Fibroblast of pulmonary artery (primary cell): ENCODE measurements around the gene KIF26B.
"Not testable (repeated sequence)": the region's sequence is repeated elsewhere in the genome, so short reads cannot be mapped to it uniquely, and the experiment has no call there.

Experiments used
- DNase-seq: peaks from one replicate; pipeline ENCODE4 v3.0.0-alpha.2; 2010; ENCODE audit warnings: low read depth
- H3K4me3 ChIP-seq: replicated peaks from 2 replicates; pipeline ENCODE4 v1.5.1; 2011; ENCODE audit warnings: low read depth, mild to moderate bottlenecking, control low read depth, low read length, moderate library complexity
- TF ChIP-seq, protein P1 (sequence below): IDR thresholded peaks from 2 replicates; pipeline ENCODE4 v1.5.1; 2011; ENCODE audit warnings: mild to moderate bottlenecking, control low read depth, low read length, inconsistent platforms; ENCODE audit errors: missing control alignments

The KIF26B gene

DNA sequence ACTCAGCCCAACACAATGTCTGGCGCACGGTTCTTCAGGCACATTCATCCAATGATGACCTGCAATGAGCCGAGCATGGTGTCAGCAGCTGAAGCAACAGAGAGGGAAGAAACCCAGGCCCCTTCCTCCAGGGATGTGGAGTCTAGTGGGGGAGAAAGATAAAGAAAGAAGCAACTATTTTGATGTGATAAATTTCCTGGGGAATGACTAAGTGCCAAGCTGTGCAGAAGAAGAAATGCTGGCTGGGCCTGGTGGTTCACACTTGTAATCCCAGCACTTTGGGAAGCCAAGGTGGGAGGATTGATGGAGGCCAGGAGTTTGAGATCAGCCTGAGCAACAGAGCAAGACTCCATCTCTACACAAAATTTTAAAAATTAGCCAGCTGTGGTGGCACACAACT is 561.8 kb downstream of the KIF26B start:
- H3K4me3 ChIP-seq = no peak overlapping the region
- TF ChIP-seq, protein P1, sequence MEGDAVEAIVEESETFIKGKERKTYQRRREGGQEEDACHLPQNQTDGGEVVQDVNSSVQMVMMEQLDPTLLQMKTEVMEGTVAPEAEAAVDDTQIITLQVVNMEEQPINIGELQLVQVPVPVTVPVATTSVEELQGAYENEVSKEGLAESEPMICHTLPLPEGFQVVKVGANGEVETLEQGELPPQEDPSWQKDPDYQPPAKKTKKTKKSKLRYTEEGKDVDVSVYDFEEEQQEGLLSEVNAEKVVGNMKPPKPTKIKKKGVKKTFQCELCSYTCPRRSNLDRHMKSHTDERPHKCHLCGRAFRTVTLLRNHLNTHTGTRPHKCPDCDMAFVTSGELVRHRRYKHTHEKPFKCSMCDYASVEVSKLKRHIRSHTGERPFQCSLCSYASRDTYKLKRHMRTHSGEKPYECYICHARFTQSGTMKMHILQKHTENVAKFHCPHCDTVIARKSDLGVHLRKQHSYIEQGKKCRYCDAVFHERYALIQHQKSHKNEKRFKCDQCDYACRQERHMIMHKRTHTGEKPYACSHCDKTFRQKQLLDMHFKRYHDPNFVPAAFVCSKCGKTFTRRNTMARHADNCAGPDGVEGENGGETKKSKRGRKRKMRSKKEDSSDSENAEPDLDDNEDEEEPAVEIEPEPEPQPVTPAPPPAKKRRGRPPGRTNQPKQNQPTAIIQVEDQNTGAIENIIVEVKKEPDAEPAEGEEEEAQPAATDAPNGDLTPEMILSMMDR = no peak
- DNase-seq = peak; percentile 3

GRCh38 chr1:245717611-245718010 is 562.8 kb downstream of the KIF26B start:
- no peak overlapping the region for H3K4me3 ChIP-seq
- TF ChIP-seq, protein P1 = no peak
- peak; percentile 11 for DNase-seq

GRCh38 chr1:245718123-245718522 is 563.3 kb downstream of the KIF26B start:
- no peak for DNase-seq
- TF ChIP-seq, protein P1 = no peak
- no peak overlapping the region for H3K4me3 ChIP-seq

- TF ChIP-seq, protein P1 = no peak
- no peak overlapping the region for H3K4me3 ChIP-seq
- DNase-seq = no peak
Observed at GRCh38 chr1:245718951-245719350, 564.2 kb downstream of the KIF26B start.

DNA sequence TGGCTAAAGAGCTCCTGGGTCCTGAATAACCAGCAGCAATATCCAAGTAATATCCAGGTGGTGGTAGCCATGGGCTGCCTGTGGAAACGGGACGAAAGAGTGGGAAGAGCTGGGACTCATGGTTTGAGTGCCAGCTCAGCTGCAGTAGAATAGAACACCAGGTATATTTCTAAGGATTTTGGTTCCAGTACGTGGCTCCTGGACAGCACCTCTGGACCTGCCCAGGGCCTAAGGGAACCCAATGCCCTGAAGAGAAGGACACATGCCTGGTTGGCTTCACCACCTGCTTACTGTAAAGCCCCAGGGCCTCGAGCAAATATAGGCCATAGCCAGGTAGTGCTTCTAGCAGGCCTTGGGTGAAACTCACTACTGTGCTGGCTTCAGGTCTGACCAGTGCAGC is 566.7 kb downstream of the KIF26B start:
- no peak for DNase-seq
- TF ChIP-seq, protein P1 = no peak
- H3K4me3 ChIP-seq = no peak overlapping the region

DNA sequence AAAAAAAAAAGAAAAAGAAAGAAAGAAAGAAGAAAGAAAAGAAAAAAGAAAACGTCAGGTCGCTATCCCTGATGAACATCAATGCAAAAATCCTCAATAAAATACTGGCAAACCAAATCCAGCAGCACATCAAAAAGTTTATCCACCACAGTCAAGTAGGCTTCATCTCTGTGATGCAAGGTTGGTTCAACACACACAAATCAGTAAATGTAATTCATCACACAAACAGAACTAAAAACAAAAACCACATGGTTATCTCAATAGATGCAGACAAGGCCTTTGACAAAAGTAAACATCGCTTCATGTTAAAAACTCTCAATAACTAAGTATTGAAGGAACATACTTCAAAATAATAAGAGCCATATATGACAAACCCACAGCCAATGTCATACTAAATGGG is 573.2 kb downstream of the KIF26B start:
- not testable (repeated sequence) for H3K4me3 ChIP-seq, DNase-seq

DNA sequence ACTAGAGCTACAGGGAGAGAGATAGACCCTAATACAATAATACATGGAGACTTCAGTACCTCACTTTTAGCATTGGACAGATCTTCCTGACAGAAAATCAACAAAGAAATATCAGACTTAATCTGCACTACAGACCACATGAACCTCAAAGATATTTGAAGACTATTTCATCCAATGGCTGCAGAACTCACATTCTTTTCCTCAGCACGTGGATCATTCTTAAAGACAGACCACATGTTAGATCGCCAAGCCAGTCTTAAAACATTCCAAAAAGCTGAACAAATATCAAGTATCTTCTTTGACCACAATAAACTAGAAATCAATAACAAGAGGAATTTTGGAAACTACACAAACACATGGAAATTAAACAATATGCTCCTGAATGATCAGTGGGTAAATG is 576.0 kb downstream of the KIF26B start:
- no peak for DNase-seq
- H3K4me3 ChIP-seq = no peak overlapping the region
- TF ChIP-seq, protein P1 = no peak

GRCh38 chr1:245740336-245740735 is 585.6 kb downstream of the KIF26B start:
- H3K4me3 ChIP-seq, DNase-seq: not testable (repeated sequence)
